Osteocyte (in vitro differentiated cells): ENCODE results near the gene SLC39A9. TPM values are rescaled to one million over a fixed set of nuclear protein-coding genes. Genes with fewer than 3 reads are reported as not detected.

Experiments
- DNase-seq: peaks from one replicate; pipeline ENCODE4 v3.0.0; 2021; ENCODE audit warnings: mixed read lengths; ENCODE audit not compliant: unreplicated experiment; ENCODE audit errors: extremely low spot score
- H3K27ac Mint-ChIP-seq: one replicate; pipeline ENCODE4 v1.8.0; 2021; ENCODE audit warnings: mild to moderate bottlenecking, mixed read lengths; ENCODE audit not compliant: unreplicated experiment
- H3K27me3 Mint-ChIP-seq: one replicate; pipeline ENCODE4 v1.8.0; 2021; ENCODE audit warnings: mixed read lengths; ENCODE audit not compliant: unreplicated experiment
- H3K36me3 Mint-ChIP-seq: one replicate; pipeline ENCODE4 v1.8.0; 2021; ENCODE audit warnings: mixed read lengths; ENCODE audit not compliant: unreplicated experiment
- H3K4me1 Mint-ChIP-seq: one replicate; pipeline ENCODE4 v1.8.0; 2021; ENCODE audit warnings: mixed read lengths; ENCODE audit not compliant: unreplicated experiment
- H3K4me3 Mint-ChIP-seq: one replicate; pipeline ENCODE4 v1.8.0; 2021; ENCODE audit warnings: mild to moderate bottlenecking, moderate library complexity, mixed read lengths; ENCODE audit not compliant: unreplicated experiment
- H3K9me3 Mint-ChIP-seq: one replicate; pipeline ENCODE4 v1.8.0; 2021; ENCODE audit warnings: mixed read lengths; ENCODE audit not compliant: unreplicated experiment
- total RNA-seq: library from RNA; stranded (reverse); gene quantifications from 2 replicates; pipeline ENCODE4 v1.2.1, GENCODE V29; 2021
- TF ChIP-seq, protein P1 (sequence below): fragments of 200-600 bp; sonication (generic); IDR thresholded peaks from 2 replicates; pipeline ENCODE4 v1.5.0; 2021; ENCODE audit warnings: antibody characterized with exemption, mild to moderate bottlenecking, moderate library complexity

Gene SLC39A9
- total RNA-seq, 1 donor from 2014 or later = 72.8 TPM

- Mint-ChIP-seq H3K9me3 (peaks cover 8% of the 10 kb centered on the region), H3K27me3 (no peaks in the 10 kb centered on the region), H3K27ac (no peak overlapping the region), H3K4me3 (no peak overlapping the region), H3K36me3 (peaks cover 33% of the 10 kb centered on the region), H3K4me1 (peaks cover 11% of the 10 kb centered on the region)
- TF ChIP-seq, protein P1, sequence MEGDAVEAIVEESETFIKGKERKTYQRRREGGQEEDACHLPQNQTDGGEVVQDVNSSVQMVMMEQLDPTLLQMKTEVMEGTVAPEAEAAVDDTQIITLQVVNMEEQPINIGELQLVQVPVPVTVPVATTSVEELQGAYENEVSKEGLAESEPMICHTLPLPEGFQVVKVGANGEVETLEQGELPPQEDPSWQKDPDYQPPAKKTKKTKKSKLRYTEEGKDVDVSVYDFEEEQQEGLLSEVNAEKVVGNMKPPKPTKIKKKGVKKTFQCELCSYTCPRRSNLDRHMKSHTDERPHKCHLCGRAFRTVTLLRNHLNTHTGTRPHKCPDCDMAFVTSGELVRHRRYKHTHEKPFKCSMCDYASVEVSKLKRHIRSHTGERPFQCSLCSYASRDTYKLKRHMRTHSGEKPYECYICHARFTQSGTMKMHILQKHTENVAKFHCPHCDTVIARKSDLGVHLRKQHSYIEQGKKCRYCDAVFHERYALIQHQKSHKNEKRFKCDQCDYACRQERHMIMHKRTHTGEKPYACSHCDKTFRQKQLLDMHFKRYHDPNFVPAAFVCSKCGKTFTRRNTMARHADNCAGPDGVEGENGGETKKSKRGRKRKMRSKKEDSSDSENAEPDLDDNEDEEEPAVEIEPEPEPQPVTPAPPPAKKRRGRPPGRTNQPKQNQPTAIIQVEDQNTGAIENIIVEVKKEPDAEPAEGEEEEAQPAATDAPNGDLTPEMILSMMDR = no peak
- no peak for DNase-seq
Measured at GRCh38 chr14:69427596-69427995, 29.1 kb downstream of the SLC39A9 start.

DNA sequence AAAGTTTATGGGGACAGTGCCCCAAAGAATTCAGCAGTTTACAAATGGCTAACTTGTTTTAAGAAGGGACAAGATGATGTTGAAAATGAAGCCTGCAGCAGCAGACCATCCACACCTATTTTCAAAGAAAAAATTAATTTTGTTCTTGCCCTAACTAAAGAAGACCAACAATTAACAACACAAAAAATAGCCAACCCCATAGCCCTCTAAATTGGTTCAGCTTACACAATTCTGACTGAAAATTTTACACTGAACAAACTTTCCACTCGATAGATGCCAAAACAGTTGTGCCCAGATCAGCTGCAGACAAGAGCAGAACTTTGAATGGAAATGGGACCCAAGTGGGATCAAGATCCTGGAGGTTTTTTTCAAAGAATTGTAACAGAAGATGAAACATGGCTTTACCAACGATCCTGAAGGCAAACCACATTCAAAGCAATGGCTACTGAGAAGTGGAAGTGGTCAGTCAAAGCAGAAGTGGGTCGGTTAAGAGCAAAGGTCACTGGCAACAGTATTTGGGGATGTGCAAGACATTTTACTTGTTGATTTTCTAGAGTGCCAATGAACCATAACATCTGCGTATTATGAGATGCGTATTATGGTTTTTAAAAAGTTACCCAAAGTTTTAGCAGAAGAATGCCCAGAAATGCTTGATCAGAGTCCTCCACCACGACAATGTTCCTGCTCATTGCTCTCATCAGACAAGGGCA lies 30.0 kb downstream of the SLC39A9 start:
- Mint-ChIP-seq H3K36me3 (peaks cover 33% of the 10 kb centered on the region), H3K27me3 (no peaks in the 10 kb centered on the region), H3K9me3 (peaks cover 8% of the 10 kb centered on the region), H3K27ac (no peak overlapping the region), H3K4me1 (peaks cover 7% of the 10 kb centered on the region), H3K4me3 (no peak overlapping the region)
- TF ChIP-seq, protein P1 = no peak
- no peak for DNase-seq

DNA sequence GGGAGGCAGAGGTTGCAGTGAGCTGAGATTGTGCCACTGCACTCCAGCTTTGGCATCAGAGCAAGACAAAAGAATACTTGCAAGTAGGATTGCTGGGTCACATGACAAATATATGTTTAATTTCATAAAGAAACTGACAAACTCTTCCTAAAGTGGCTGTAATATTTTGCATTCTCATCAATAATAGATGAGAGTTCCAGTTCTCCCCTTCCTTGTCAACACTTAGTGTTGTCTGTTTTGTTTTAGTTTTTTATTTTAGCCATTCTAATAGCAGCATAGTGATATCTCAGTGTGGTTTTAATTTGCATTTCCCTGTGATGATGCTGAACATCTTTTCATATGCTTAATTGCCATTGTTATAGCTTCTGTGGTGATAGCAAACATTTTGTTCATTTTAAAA lies 31.2 kb downstream of the SLC39A9 start:
- DNase-seq = no peak
- Mint-ChIP-seq H3K36me3 (peaks cover 31% of the 10 kb centered on the region), H3K27ac (no peak overlapping the region), H3K4me3 (no peak overlapping the region), H3K9me3 (peaks cover 8% of the 10 kb centered on the region), H3K4me1 (peaks cover 2% of the 10 kb centered on the region), H3K27me3 (no peaks in the 10 kb centered on the region)
- TF ChIP-seq, protein P1 = no peak

GRCh38 chr14:69430306-69430939 lies 31.9 kb downstream of the SLC39A9 start:
- Mint-ChIP-seq H3K27me3 (no peaks in the 10 kb centered on the region), H3K4me3 (no peak overlapping the region), H3K4me1 (no peaks in the 10 kb centered on the region), H3K9me3 (peaks cover 8% of the 10 kb centered on the region), H3K27ac (no peak overlapping the region), H3K36me3 (peaks cover 25% of the 10 kb centered on the region)
- TF ChIP-seq, protein P1 = no peak
- DNase-seq = no peak

DNA sequence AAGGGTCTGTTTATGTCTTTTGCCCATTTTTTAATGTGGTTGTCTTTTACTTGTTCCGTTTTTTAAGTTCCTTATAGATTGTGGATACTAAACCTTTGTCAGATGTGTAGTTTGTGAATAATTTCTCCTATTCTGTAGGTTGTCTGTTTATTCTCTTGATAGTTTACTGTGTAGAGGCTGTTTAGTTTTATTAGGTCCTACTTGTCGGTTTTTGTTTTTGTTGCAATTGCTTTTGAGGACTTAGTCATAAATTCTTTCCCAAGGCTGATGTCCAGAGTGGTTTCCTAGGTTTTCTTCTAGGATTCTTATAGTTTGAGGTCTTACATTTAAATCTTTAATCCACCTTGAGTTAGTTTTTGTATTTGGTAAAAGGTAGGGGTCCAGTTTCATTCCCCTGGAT lies 33.9 kb downstream of the SLC39A9 start:
- Mint-ChIP-seq H3K27me3 (no peaks in the 10 kb centered on the region), H3K9me3 (peaks cover 8% of the 10 kb centered on the region), H3K36me3 (peaks cover 20% of the 10 kb centered on the region), H3K4me3 (no peak overlapping the region), H3K27ac (no peak overlapping the region), H3K4me1 (no peaks in the 10 kb centered on the region)
- no peak for DNase-seq
- TF ChIP-seq, protein P1 = no peak
